HepG2 (cell line): ENCODE measurements around the gene UQCRC1. TPM values are rescaled to one million over a fixed set of nuclear protein-coding genes. Genes with fewer than 3 reads are reported as not detected.

Experiments
- ATF1 ChIP-seq: IDR thresholded peaks from 2 replicates; pipeline ENCODE4 v1.6.1; 2016; ENCODE audit warnings: mild to moderate bottlenecking, control low read depth
- CHD4 ChIP-seq: fragments of 200-600 bp; sonication (generic); IDR thresholded peaks from 2 replicates; pipeline ENCODE4 v1.7.0; 2017; ENCODE audit warnings: mild to moderate bottlenecking, low read length, borderline replicate concordance
- HNRNPLL ChIP-seq: fragments of 200-400 bp; formaldehyde crosslinking; IDR thresholded peaks from 2 replicates; pipeline ENCODE4 v1.6.1; 2017; ENCODE audit warnings: mild to moderate bottlenecking, low read depth, low read length; ENCODE audit not compliant: poor library complexity, severe bottlenecking
- MXI1 ChIP-seq: IDR thresholded peaks from 3 replicates; pipeline ENCODE4 v1.6.1; 2012; ENCODE audit warnings: low read depth, low read length, inconsistent platforms, borderline replicate concordance
- NR2F1 ChIP-seq, 2 experiments: fragments of 450-650 bp in 1 of 2; formaldehyde crosslinking in 1 of 2; IDR thresholded peaks; 2 replicates each; pipeline versions ENCODE4 v1.5.0 to v1.6.1; 2016 to 2020; ENCODE audit warnings: mild to moderate bottlenecking in 1 of 2, missing compliant biosample characterization in 1 of 2, missing genetic modification reagents in 1 of 2, moderate library complexity in 1 of 2
- PAWR ChIP-seq: sonication (generic); formaldehyde crosslinking; IDR thresholded peaks from 2 replicates; pipeline ENCODE4 v1.4.0; 2020; ENCODE audit warnings: missing genetic modification reagents, mild to moderate bottlenecking, borderline replicate concordance
- REPIN1 ChIP-seq: sonication (generic); formaldehyde crosslinking; IDR thresholded peaks from 2 replicates; pipeline ENCODE4 v1.8.0; 2022; ENCODE audit warnings: missing genetic modification reagents, low read depth, mild to moderate bottlenecking, borderline replicate concordance
- SALL1 ChIP-seq: sonication (generic); formaldehyde crosslinking; IDR thresholded peaks from 2 replicates; pipeline ENCODE4 v1.8.0; 2022; ENCODE audit warnings: mild to moderate bottlenecking, missing genetic modification reagents
- ZBTB42 ChIP-seq: sonication (generic); formaldehyde crosslinking; IDR thresholded peaks from 2 replicates; pipeline ENCODE4 v1.5.0; 2020; ENCODE audit warnings: mild to moderate bottlenecking, missing genetic modification reagents
- ZNF235 ChIP-seq: sonication (generic); formaldehyde crosslinking; IDR thresholded peaks from 2 replicates; pipeline ENCODE4 v1.8.1; 2023; ENCODE audit warnings: mild to moderate bottlenecking, missing genetic modification reagents, borderline replicate concordance
- ZNF501 ChIP-seq: sonication (generic); formaldehyde crosslinking; IDR thresholded peaks from 2 replicates; pipeline ENCODE4 v1.5.1; 2020; ENCODE audit warnings: mild to moderate bottlenecking, moderate library complexity, missing genetic modification reagents
- ZNF598 ChIP-seq: sonication (generic); formaldehyde crosslinking; IDR thresholded peaks from 2 replicates; pipeline ENCODE4 v1.5.1; 2020; ENCODE audit warnings: mild to moderate bottlenecking, missing genetic modification reagents, borderline replicate concordance
- ZNF672 ChIP-seq: sonication (generic); formaldehyde crosslinking; IDR thresholded peaks from 2 replicates; pipeline ENCODE4 v1.8.1; 2022; ENCODE audit warnings: missing genetic modification reagents
- ZNF703 ChIP-seq: sonication (generic); formaldehyde crosslinking; IDR thresholded peaks from 2 replicates; pipeline ENCODE4 v1.5.1; 2020; ENCODE audit warnings: missing genetic modification reagents, mild to moderate bottlenecking, moderate library complexity, borderline replicate concordance
- polyA plus RNA-seq, 8 experiments: library from polyadenylated mRNA; depleted of rRNA in 3 of 8; stranded (reverse) in 7 of 8; unstranded in 1 of 8; fragments of >200 nt; fragmentation: Illumina TruSeq in 4 of 8; extraction: Trizol in 4 of 8; gene quantifications; 2 replicates each; pipeline versions ENCODE4 v1.2.1 to v1.2.3, GENCODE V29; 2011 to 2016; ENCODE audit warnings: low read depth in 4 of 8, missing spikeins in 1 of 8, mixed read lengths in 1 of 8; ENCODE audit not compliant: insufficient read depth in 1 of 8
- total RNA-seq, 5 experiments: library from RNA; depleted of rRNA; stranded (reverse); fragments of >200 nt; fragmentation: Illumina TruSeq; extraction: Trizol; gene quantifications; 2 replicates each; pipeline ENCODE4 v1.2.3, GENCODE V29; 2016; ENCODE audit warnings: low read depth in 1 of 5
- TF ChIP-seq, protein P1 (sequence below): IDR thresholded peaks from 2 replicates; pipeline ENCODE4 v1.4.0; 2020; ENCODE audit warnings: mild to moderate bottlenecking, missing genetic modification reagents
- TF ChIP-seq, protein P2 (sequence below): fragments of 450-650 bp; IDR thresholded peaks from 2 replicates; pipeline ENCODE4 v1.6.1; 2017; ENCODE audit warnings: mild to moderate bottlenecking
- TF ChIP-seq, protein P3 (sequence below): sonication (generic); formaldehyde crosslinking; IDR thresholded peaks from 2 replicates; pipeline ENCODE4 v1.8.1; 2023; ENCODE audit warnings: missing genetic modification reagents, mild to moderate bottlenecking, borderline replicate concordance
- TF ChIP-seq, protein P4 (sequence below): IDR thresholded peaks from 2 replicates; pipeline ENCODE4 v1.6.1; 2016; ENCODE audit warnings: low read depth, borderline replicate concordance
- TF ChIP-seq, protein P5 (sequence below): sonication (generic); formaldehyde crosslinking; conservative IDR thresholded peaks from 2 replicates; pipeline ENCODE4 v1.8.0; 2022; ENCODE audit warnings: missing genetic modification reagents

Gene UQCRC1
- total and polyA plus RNA-seq, 2 of the 13 experiments (the other 11 are each of a cell fraction or from before 2014, with no cell fraction given) = 316 to 680 TPM

DNA sequence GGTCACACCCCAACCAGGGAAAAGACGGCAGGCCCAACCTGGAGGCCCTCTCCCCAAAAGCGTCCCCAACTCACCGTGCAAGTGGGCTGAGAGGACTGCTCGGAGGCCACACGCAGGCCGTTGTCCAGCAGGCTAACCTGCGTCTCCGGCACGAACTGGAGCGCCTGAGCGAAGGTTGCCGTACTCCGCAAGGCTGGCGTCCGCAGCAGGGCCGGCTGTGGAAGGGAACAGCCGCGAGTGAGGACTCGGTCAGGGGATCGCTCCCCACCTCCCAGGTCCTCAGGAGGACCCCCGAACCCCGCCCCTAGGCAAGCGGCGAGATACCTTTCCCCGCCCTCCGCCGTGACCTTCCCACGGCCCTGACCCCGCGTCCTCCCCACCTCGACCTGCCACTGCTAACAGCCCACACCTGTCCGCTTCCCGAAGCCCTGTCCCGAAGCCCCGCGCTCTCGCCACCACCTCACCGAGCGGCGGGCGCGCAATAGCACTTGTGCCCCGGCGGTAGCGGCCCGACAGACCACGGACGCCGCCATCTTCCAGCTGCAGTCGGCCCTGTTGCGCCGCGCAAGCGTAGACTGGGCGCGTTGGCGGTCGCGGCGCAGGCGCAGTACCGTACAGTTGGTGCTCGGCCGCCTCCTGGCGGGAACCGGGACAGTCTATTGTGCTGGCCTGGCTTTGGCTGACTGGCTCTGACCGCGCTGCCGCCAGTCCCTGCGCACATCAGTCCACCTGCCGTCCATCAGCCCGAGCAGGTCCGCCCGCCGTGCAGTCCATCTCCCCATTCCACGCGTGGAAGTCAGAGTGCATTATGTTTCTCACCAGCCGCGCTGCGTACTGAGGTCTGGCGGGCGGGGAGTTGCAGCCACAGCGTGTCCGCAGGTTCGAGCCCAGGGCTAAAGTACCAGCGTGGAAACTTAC lies at the start of gene UQCRC1 (continued):
- TF ChIP-seq, protein P1, sequence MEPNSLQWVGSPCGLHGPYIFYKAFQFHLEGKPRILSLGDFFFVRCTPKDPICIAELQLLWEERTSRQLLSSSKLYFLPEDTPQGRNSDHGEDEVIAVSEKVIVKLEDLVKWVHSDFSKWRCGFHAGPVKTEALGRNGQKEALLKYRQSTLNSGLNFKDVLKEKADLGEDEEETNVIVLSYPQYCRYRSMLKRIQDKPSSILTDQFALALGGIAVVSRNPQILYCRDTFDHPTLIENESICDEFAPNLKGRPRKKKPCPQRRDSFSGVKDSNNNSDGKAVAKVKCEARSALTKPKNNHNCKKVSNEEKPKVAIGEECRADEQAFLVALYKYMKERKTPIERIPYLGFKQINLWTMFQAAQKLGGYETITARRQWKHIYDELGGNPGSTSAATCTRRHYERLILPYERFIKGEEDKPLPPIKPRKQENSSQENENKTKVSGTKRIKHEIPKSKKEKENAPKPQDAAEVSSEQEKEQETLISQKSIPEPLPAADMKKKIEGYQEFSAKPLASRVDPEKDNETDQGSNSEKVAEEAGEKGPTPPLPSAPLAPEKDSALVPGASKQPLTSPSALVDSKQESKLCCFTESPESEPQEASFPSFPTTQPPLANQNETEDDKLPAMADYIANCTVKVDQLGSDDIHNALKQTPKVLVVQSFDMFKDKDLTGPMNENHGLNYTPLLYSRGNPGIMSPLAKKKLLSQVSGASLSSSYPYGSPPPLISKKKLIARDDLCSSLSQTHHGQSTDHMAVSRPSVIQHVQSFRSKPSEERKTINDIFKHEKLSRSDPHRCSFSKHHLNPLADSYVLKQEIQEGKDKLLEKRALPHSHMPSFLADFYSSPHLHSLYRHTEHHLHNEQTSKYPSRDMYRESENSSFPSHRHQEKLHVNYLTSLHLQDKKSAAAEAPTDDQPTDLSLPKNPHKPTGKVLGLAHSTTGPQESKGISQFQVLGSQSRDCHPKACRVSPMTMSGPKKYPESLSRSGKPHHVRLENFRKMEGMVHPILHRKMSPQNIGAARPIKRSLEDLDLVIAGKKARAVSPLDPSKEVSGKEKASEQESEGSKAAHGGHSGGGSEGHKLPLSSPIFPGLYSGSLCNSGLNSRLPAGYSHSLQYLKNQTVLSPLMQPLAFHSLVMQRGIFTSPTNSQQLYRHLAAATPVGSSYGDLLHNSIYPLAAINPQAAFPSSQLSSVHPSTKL (CRISPR knock-in tag) = peak; percentile 30; the same call in 1 of the 2 replicates
- TF ChIP-seq ZNF598 = peak; percentile 59; the same call in 1 of the 2 replicates
- TF ChIP-seq ZNF235 = peak; percentile 96; the same call in 1 of the 2 replicates
- TF ChIP-seq ZBTB42 (CRISPR knock-in tag) = no peak
- TF ChIP-seq REPIN1 (CRISPR knock-in tag) = peak; percentile 86
- peak; percentile 60; the same call in 1 of the 3 replicates for TF ChIP-seq MXI1
- no peak for TF ChIP-seq ZNF672
- no peak for TF ChIP-seq PAWR (CRISPR knock-in tag)
- peak; percentile 90 for TF ChIP-seq HNRNPLL
- TF ChIP-seq, protein P2, sequence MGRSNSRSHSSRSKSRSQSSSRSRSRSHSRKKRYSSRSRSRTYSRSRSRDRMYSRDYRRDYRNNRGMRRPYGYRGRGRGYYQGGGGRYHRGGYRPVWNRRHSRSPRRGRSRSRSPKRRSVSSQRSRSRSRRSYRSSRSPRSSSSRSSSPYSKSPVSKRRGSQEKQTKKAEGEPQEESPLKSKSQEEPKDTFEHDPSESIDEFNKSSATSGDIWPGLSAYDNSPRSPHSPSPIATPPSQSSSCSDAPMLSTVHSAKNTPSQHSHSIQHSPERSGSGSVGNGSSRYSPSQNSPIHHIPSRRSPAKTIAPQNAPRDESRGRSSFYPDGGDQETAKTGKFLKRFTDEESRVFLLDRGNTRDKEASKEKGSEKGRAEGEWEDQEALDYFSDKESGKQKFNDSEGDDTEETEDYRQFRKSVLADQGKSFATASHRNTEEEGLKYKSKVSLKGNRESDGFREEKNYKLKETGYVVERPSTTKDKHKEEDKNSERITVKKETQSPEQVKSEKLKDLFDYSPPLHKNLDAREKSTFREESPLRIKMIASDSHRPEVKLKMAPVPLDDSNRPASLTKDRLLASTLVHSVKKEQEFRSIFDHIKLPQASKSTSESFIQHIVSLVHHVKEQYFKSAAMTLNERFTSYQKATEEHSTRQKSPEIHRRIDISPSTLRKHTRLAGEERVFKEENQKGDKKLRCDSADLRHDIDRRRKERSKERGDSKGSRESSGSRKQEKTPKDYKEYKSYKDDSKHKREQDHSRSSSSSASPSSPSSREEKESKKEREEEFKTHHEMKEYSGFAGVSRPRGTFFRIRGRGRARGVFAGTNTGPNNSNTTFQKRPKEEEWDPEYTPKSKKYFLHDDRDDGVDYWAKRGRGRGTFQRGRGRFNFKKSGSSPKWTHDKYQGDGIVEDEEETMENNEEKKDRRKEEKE = no peak
- no peak for TF ChIP-seq ATF1
- TF ChIP-seq, protein P3, sequence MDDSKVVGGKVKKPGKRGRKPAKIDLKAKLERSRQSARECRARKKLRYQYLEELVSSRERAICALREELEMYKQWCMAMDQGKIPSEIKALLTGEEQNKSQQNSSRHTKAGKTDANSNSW = no peak
- no peak for TF ChIP-seq CHD4
- TF ChIP-seq, protein P4, sequence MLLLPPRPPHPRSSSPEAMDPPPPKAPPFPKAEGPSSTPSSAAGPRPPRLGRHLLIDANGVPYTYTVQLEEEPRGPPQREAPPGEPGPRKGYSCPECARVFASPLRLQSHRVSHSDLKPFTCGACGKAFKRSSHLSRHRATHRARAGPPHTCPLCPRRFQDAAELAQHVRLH = peak; percentile 63
- TF ChIP-seq ZNF501 (CRISPR knock-in tag) = peak; percentile 88; the same call in 1 of the 2 replicates
- no peak for TF ChIP-seq ZNF703 (CRISPR knock-in tag)
- peak; percentile 25 to 71; a peak in 3 of 4 replicates for TF ChIP-seq NR2F1 (CRISPR knock-in tag; IDR thresholded peaks at IDR 0.05)
- TF ChIP-seq SALL1 (CRISPR knock-in tag) = peak; percentile 93
- TF ChIP-seq, protein P5, sequence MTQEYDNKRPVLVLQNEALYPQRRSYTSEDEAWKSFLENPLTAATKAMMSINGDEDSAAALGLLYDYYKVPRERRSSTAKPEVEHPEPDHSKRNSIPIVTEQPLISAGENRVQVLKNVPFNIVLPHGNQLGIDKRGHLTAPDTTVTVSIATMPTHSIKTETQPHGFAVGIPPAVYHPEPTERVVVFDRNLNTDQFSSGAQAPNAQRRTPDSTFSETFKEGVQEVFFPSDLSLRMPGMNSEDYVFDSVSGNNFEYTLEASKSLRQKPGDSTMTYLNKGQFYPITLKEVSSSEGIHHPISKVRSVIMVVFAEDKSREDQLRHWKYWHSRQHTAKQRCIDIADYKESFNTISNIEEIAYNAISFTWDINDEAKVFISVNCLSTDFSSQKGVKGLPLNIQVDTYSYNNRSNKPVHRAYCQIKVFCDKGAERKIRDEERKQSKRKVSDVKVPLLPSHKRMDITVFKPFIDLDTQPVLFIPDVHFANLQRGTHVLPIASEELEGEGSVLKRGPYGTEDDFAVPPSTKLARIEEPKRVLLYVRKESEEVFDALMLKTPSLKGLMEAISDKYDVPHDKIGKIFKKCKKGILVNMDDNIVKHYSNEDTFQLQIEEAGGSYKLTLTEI (CRISPR knock-in tag) = no peak
